Measurements from ENCODE around the gene CRTAP.

GRCh38 chr3:33174095-33174494 is 60.3 kb downstream of the CRTAP start:
- TF ChIP-seq, protein P1, sequence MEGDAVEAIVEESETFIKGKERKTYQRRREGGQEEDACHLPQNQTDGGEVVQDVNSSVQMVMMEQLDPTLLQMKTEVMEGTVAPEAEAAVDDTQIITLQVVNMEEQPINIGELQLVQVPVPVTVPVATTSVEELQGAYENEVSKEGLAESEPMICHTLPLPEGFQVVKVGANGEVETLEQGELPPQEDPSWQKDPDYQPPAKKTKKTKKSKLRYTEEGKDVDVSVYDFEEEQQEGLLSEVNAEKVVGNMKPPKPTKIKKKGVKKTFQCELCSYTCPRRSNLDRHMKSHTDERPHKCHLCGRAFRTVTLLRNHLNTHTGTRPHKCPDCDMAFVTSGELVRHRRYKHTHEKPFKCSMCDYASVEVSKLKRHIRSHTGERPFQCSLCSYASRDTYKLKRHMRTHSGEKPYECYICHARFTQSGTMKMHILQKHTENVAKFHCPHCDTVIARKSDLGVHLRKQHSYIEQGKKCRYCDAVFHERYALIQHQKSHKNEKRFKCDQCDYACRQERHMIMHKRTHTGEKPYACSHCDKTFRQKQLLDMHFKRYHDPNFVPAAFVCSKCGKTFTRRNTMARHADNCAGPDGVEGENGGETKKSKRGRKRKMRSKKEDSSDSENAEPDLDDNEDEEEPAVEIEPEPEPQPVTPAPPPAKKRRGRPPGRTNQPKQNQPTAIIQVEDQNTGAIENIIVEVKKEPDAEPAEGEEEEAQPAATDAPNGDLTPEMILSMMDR (IDR thresholded peaks at IDR 0.05), result no peak
- TF ChIP-seq EZH2 (IDR thresholded peaks at IDR 0.05) (no peak), EZH2phosphoT487 (IDR thresholded peaks at IDR 0.05) (no peak)

All from neural progenitor cell (in vitro differentiated cells).